C4-2B (cell line): ENCODE data around the gene A2M.

ENCODE experiments used
- CTCF ChIP-seq: fragments of 450-650 bp; conservative IDR thresholded peaks from 2 replicates; pipeline ENCODE4 v1.5.1; 2017; ENCODE audit warnings: mild to moderate bottlenecking
- ZFX ChIP-seq: fragments of 450-650 bp; IDR thresholded peaks from 2 replicates; pipeline ENCODE4 v1.6.1; 2017

GRCh38 chr12:9090220-9090619 lies 25.5 kb downstream of the A2M start:
- TF ChIP-seq ZFX (no peak), CTCF (no peak)
